Skin of body (tissue), 2 donors: ENCODE measurements around the gene MMD2. TPM values are rescaled to one million over a fixed set of nuclear protein-coding genes. Genes with fewer than 3 reads are reported as not detected.
"Not testable (repeated sequence)": the region's sequence is repeated elsewhere in the genome, so short reads cannot be mapped to it uniquely, and the experiment has no call there.

Source experiments
- DNase-seq: peaks from one replicate; lab custom pipeline; 2025; lab: John Stamatoyannopoulos, UW
- total RNA-seq: library from RNA; depleted of rRNA; stranded (reverse); fragments of >200 nt; gene quantifications from one replicate; pipeline ENCODE4 v1.2.3, GENCODE V29; 2014

The MMD2 gene, protein sequence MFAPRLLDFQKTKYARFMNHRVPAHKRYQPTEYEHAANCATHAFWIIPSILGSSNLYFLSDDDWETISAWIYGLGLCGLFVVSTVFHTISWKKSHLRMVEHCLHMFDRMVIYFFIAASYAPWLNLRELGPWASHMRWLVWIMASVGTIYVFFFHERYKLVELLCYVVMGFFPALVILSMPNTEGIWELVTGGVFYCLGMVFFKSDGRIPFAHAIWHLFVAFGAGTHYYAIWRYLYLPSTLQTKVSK
- total RNA-seq = not detected

DNA sequence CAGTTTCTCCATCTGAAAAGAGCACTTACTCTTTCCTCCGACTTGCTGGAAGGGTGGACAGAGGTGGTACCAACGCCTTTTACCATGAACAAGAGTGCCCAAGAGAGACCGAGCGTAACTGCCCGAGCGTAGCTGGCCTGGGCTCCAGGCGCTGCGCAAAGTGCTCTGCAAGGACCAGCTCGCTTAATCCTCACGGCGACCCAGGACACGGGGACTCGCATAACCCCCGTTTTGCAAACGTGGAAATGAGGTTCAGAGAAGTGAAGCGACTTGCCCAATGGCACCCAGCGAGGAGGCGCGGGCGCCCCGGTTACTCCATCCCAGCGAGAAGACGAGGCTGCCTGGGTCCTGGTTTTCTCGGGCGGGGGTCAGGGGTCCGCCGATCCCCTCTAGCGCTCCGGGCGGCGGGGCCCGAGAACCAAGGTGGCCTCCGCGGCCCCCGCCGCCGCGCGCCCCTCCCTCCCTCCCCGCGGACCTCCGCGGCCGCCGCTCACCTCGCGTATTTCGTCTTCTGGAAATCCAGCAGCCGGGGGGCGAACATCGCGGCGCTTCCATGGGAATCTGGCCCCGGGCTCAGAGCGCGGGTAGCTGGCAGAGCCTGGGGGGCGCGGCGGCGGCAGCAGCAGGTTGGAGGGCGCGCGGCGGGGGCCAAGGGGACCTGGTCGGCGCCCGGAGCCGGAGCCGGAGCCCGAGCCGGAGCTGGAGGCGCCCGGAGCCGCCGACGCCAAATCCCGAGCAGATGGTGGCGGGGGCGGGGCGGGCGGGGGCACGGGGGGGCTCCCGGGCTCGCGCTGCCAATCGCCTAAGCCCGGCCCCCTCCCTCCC, at the start of gene MMD2:
TSS of gene MMD2 (minus strand) at position 711 of the 825 bp plus-strand sequence. CDS start at position 541, 170 bp downstream.
- no peak for DNase-seq

DNA sequence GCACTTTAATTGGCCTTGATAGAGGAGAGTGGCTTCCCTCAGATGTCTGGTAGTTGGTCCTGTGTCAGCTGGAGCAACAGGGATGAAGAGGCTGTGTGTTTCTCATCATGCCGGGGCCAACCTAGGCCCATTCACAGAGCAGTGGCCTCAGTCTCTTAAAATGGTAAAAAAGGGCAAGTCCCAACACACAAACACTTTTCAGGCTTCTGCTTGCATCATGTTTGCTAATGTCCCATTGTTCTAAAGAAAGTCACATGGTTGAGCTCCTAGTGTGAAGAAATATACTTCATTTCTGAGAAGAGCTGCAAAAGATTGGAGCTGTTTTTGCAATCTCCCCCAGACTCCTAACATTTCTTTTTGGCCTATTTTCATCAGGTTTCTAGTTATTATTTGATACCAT, 46.1 kb upstream of the MMD2 start:
- DNase-seq = no peak

GRCh38 chr7:5001911-5002310, 42.9 kb upstream of the MMD2 start:
- DNase-seq = no peak

DNA sequence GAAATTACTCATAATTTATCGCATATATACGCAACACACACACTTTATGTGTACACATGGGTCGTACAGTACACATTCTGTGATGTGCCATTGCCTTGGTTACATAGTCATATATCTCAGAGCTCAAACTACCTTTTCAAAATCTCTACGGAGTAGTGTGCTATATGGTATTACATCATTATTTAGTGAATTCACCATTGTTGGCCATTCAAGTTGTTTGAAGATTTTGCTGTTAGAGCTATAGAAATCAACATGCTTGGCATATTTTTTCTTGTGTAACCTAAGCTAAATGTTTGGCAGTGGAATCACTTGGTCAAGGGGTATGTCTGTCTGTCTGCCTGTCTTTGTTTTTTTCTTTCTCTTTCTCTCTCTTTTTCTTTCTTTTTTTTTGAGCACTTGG, 42.0 kb upstream of the MMD2 start:
- DNase-seq = no peak

DNA sequence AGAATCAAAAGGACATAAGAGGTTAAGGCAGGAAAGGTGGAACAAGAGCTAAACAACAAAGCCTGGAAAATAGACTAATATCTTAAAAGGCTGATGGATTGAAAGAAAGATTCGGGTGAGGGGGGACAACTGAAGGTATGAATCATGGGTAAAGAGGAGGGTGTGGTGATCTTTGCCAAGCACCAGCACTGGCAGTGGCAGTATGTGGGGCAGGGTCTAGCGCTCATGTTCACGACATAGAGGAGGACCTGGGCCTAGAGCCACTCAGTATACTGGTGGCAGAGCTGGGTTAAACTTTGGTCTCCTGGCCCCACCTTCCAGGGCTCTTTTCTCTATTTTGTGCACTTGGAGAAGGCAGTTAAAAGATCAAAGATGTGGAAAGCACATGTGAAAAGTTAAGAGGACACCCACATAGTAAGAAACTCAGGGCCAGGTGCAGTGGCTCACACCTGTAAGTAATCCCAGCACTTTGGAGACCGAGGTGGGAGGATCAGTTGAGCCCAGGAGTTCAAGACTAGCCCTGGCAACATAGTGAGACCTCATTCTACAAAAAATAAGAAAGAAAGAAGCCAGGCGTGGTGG, 40.5 kb upstream of the MMD2 start:
- DNase-seq = no peak

DNA sequence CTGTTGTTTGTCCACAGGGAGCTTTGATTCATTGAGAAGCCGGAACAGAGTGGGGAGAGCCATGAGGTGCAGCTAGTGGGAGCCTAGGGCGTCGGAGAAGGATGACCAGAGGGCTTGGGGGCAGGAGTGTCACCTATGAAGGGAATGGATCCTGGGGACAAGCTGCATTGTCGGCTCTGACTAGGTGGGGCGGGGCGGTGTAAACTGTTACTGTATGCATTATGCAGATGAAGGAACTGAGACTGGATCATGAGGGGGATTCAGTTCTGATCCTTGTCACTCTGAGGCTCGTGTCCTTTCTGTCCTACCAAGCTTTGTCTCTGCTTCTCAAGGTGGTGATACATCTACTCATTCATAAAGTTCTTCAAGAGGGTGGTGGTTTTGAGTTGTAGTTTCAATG, 39.9 kb upstream of the MMD2 start:
- DNase-seq = no peak

- DNase-seq = no peak
These were observed 39.3 kb upstream of the MMD2 start for GRCh38 chr7:4998244-4998643.

DNA sequence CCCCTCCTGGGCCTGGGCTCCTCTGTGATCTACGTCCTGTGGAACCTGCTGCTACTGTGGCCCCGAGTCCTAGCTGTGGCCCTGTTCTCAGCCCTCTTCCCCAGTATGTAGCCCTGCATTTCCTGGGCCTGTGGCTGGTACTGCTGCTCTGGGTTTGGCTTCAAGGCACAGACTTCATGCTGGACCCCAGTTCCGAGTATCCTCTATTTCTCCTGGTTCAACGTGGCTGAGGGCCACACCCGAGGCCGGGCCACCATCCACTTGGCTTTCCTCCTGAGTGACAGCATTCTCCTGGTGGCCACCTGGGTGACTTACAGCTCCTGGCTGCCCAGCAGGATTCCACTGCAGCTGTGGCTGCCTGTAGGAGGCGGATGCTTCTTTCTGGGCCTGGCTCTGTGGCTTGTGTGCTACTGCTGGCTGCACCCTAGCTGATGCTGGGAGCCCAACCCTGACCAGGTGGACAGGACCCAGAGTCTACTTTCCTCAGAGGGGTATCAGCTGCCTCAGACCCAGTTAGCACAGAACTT, 37.8 kb upstream of the MMD2 start:
- DNase-seq = no peak

DNA sequence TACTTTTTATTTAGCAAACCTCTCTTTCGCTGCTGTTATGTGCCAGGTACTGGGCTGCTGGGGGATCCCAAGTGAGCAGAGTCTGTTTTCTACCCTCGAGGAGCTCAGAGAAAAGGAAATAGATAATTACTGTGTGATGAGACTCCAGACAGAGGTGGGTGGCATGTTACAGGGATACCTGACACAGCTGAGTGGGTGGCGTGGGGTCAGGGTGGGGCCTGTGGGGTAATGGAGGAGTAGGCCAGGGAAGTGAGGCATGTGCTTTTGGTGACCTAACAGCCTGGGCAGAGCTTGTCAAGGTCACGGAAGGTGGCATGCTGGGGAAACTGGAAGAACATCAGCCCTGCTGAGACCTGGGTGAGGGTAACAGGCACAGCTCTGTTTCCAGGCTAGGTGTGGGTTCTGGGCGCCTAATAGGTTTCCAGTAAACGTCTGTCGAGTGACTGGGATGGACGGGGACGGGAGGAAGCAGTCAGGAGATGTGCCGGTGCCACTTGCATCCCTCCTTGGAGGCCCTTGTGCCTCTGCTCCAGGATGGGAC, 36.5 kb upstream of the MMD2 start:
- no peak for DNase-seq

- DNase-seq = no peak
These were observed 34.5 kb upstream of the MMD2 start for GRCh38 chr7:4993471-4993870.

GRCh38 chr7:4982741-4983140, 23.8 kb upstream of the MMD2 start:
- DNase-seq = not testable (repeated sequence)

DNA sequence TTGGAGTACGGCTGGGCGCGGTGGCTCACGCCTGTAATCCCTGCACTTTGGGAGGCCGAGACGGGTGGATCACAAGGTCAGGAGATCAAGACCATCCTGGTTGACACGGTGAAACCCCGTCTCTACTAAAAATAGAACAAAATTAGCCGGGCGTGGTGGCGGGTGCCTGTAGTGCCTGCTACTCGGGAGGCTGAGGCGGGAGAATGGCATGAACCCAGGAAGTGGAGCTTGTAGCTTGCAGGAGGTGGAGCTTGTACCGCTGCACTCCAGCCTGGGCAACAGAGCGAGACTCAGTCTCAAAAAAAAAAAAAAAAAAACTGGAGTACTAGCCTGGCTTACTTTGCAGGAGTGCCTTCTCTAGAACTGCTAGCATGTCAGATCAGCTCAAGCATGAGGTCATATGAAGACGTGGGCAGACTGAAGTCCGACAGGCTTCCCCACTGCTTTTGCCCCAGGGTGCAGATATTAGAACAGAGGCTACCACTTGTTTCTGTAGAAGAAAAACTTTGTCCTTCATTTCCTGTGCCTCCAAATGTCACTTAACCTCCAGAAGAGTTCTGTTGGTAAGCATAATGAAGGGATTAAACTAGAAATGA, 22.4 kb upstream of the MMD2 start:
- not testable (repeated sequence) for DNase-seq

- DNase-seq = not testable (repeated sequence)
These were observed 16.6 kb upstream of the MMD2 start for GRCh38 chr7:4975626-4976025.

- peak; percentile 77 for DNase-seq
These were observed 14.8 kb upstream of the MMD2 start for GRCh38 chr7:4973728-4974198.

DNA sequence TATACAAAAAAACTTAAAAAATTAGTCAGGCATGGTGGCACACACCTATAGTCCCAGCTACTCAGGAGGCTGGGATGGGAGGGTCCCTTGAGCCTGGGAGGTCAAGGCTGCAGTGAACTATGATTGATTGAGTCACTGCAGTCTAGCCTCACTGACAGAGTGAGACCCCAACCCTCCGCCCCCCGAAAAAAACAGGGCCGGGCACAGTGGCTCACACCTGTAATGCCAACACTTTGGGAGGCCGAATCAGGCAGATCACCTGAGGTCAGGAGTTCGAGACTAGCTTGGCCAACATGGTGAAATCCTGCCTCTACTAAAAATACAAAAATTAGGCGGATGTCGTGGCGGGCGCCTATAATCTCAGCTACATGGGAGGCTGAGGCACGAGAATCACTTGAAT, 13.5 kb upstream of the MMD2 start:
- not testable (repeated sequence) for DNase-seq

DNA sequence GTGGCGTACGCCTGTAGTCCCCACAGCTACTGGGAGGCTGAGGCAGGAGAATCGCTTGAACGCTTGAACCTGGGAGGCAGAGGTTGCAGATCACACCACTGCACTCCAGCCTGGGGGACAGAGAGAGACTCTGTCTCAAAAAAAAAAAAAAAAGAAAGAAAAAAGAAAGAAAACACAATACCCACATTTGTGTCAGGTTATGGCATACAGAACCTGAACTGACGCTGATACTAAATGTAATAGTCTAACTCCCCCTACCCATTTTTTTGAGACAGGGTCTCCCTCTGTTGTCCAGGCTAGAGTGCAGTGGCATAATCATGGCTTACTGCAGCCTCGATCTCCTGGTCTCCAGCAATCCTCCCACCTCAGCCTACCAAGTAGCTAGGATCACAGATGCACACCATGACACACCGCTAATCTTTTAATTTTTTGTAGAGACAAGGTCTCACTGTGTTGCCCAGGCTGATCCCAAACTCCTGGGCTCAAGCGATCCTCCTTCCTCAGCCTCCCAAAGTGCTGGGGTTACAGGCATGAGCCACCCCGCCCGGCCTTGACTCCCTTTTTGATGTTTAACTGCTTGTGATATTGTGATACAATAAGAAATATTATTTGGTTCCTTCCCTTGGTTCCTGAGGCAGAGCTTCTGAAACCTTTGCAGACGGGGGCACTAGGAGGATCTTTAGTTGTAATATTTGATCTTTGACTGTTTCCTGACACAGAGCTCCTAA, 6.5 kb upstream of the MMD2 start:
- DNase-seq = no peak

GRCh38 chr7:4964506-4964905, 5.5 kb upstream of the MMD2 start:
- DNase-seq = no peak

DNA sequence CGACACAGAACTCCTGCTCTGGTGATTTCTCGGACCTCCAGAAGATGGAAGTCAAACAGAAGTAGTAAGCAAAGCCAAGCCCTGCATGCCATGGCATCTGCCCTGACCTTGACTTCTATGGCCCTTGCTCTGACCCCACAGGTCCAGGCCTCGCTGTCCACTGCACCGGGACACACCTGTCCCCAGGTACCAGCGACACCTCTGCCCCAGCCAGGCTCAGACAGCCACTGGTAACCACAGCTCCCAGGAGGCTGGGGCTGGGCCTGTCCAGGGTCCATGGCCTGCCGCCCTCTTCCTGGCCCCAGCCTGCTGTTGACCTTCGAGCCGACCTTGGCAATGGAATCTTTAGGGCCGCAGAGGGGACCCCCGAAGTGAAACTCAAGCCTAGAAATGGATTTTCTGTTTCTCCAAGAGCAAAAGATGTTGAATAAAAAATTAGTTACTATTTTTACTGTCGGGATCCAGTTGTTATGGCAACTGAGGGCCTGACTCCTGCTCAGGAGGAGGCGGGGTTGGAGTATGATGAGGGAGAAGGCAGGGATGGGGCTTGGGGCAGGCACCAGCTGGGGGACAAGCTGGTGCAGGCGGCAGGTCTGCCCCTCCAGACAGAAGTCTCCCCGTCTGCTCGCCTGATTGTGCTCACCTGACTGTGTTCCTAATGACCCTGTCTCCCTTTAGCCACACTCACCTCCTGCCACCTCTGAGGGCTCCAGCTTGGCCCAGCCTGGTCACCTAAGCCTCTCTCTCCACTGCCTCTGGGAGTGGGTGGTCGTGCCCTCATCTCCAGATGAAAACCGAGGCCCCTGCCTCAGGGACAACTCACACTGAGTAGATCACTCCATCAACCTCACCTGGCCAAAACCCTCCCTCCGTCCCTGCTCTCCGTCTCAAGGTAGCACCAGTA, 4.1 kb upstream of the MMD2 start:
- no peak for DNase-seq

- DNase-seq = no peak
These were observed 1.4 kb upstream of the MMD2 start for GRCh38 chr7:4960363-4960762.

GRCh38 chr7:4959893-4960292, 906 bp upstream of the MMD2 start:
- DNase-seq = no peak
